ENCODE measurements around the gene PALD1.

PALD1 gene
- 0 to 0.88 (median 0.44) reads per million in 4 experiments for total RNA-seq

DNA sequence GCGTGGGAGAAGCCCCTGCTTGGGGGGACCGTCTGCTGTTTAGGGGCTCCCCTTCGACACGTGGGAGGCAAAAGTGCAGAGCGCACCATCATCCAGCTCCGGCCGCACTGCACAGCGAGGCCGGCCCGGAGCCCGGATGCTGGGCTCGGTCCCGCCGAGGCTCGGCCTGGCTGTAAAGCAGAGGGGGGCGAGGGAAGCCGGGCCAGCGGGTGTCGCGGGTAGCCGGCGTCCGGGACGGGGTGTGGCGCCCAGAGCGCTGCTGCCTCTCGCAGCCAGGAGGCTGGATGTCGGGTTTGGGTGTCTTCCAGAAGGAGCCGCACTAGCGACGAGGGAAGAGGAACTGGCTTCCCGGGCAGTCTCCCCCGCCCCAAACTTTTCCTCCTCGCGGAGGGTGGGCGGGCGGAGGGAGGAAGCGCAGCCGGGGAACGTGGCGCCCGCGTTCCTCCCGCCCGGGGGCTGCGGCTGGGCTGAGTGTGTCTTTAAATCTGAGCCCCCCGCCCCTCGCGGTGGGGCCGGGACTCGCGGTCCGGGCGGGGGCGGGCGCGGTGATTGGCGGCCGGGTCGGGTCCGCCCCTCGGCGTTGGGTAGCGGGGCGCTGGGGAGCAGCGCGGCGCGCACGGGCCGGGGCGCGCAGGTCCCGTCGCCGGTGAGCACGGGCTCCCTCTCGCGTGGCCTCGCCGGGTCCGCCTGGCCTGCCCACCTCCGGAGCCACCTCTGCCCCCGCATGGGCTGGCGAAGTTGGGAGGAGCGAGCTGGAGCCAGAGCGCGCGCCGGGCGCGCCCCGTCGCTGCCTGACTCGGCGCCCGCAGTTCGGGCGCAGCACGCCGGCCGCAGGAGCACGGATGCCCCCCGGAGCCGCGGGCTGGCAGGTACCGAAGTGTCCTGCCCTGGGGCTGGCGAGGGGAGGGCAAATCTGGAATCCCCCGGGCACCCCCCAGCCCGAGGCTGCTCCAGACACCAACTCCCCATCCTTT lies at the start of gene PALD1:
TSS of gene PALD1 (plus strand) at position 577 of the 974 bp plus-strand sequence. CDS start 47,185 bp downstream, outside the sequence.
- DNase-seq: no peak

DNA sequence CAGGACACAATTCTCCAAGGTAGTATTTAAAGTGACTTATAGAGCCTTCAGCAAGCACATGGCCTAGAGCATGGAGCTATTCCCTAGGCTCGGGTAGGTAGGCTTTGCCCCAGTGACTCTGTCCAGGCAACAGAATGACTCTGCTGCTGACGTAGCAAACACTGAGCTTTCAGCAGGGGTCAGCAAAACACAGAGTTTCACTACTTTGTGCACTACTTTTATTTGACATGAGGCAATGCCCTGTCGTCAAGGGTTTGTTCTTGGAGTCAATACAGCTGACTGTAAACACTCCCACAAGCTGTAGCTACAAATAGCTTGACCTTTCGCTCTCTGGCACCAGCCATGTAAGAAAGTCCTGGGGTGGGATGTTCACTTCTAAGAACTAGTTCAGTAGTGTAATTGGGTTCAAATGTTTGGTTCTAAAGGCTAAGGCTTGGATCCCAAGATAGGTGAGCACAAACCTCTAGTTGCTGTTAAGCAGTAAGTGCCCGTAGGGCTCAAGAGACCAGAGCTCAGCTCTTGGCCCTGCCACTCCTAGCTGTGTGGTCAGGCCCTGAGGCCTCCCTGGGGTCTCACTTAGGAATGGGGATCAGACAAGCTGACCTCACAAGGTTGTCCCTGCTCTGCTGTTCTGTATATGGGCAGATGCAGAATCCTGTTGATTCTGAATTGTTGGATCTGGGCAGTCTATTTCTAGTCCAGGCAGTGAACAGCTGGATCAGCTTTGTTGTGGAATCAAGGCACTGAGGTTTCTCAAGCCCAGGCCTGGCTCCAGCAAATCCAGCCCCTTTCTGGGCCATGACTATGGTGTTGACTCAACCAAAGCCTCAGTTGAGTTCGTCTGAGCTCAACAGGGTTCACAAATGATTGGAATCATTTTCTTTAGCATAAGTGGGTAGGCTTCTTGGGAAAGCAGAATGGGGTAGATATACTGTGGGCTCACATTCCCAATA lies 47.8 kb upstream of the PALD1 start:
- no peak for DNase-seq

GRCh38 chr10:70432101-70432500 lies 46.5 kb upstream of the PALD1 start:
- no peak for DNase-seq

- no peak for DNase-seq
Measured at GRCh38 chr10:70432561-70433263, 45.9 kb upstream of the PALD1 start.

DNA sequence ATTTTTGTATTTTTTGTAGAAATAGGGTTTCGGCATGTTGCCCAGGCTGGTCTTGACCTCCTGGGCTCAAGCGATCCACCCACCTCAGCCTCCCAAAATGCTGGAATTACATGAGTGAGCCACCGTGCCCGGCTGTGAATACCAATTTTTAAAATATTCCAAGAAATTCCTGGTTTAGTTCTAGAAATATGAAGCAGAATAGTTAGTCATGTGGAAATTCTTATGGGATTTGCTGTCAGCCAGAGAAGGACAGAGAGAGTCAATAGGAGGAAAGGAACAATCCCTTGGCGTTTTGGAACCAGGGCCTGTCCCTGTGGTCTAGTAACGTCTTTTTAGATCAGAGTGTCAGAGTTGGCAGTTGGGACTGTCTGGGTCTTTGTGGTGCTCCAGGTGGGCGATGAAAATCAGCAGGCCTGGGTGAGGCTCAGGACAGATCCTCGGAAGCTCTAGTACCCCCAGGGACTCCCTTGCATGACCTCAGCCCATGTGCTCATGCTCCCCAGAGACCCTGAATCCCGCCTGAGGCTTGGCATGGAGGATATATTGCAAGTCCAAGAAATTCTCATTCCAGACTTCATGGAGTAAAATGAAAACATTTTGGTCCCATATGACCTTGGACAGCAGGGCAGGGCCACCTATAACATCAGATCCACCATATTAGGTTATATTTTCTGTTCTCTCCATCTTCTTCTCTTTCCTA lies 44.8 kb upstream of the PALD1 start:
- DNase-seq: no peak

DNA sequence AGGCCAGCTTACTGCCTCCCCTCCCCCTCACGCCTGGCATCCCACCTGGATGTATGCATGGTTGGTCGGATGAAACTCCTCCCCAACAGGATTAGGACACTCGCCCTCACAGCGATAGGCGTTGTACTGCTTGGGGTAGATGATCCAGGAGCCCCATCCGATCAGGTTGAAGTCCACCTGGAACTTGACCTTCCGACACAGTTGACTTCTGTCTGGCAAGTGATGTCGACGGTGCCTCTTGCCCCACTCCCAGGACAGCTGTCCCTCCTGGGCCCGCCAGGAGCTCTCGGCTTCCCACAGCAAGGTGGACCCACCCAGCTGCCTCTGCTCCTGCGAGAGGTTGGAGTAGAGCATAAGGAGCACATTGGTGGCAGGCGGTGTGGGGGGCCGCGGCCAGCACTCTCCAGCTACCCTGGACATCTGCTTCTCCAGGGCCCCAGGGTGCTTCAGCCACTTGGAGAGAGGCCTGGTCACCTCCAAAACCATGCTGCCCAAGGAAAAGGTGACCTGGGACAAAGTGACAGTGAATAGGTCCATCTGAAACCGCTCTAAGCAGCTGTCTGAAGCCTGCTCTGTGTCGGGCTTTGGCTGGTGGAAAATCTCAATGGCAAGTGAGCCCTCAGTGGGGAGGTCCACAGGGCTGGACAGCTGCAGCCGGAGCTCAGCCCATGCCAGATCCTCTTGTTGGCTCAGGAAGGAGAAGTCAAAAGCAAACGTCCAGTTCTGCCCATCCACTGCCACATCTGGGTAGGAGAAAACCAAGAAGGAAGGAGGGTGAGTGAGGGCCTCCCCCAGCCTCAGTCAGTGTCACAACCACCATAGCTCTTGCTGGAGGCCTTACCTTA lies 43.1 kb upstream of the PALD1 start:
- DNase-seq: no peak

DNA sequence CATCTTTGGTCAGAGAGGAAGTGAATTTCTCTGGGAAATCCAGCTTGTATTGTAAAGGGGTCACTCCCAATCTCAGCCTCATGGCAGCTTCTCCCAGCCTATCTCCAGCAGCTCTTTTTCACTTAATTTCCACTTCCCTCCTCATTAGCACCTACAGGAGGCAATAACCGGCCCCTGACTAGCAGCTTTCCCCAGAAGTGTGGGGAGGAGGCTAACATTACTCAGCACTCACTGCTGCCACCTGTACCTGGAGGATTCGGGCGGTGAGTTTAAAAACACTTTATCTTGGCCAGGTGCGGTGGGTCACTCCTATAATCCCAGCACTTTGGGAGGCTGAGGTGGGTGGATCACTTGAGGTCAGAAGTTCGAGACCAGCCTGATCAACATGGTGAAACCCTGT lies 40.8 kb upstream of the PALD1 start:
- DNase-seq: no peak

- no peak for DNase-seq
Measured at GRCh38 chr10:70440296-70441160, 38.0 kb upstream of the PALD1 start.

GRCh38 chr10:70441161-70441894 lies 37.2 kb upstream of the PALD1 start, which contains the start of gene NODAL:
Gene NODAL, minus strand, starts transcription at chr10:70441681. Its CDS starts 14 bp downstream, at chr10:70441667.
- DNase-seq: no peak

DNA sequence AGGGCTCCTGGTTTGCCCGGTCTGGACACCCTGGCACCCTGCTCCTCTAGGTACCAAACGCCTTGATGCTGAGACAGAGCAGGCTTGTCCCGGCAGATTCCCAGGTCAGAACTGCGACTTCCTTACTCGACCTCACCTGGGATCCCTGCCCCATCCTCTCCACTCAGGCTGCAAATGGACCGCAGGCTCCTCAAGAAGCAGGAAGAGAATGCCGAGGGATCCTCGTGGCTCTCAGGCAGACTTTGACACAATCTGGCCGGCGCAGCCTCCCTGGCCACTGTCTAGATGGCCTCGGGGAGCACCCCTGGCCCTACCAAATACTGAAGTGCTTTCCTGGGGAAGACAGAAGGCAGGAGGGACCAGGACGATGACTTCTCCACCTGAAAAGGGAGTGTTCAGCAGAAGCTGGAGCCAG lies 36.7 kb upstream of the PALD1 start:
- no peak for DNase-seq

GRCh38 chr10:70442332-70442988 lies 36.1 kb upstream of the PALD1 start:
- no peak for DNase-seq

DNA sequence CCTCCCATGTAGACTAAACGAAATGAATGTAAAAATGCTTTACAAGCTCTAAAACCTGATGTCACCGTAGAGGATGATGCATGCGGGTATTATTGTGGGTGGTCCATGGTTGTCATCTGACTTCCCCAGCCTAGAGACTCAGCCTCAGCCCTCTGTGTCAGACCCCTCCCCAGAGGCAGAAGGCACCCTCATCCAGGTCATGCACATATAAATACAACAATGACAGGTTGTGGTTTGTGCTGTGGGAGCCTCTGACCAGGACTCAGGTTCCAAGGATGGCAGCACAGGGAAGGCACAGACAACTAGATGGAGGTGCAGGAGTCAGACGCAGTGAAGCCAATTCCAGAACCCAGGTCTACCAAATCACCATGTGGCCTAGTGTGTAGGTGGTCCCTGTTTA lies 33.8 kb upstream of the PALD1 start:
- no peak for DNase-seq

GRCh38 chr10:70445718-70446657 lies 32.6 kb upstream of the PALD1 start:
- no peak for DNase-seq

DNA sequence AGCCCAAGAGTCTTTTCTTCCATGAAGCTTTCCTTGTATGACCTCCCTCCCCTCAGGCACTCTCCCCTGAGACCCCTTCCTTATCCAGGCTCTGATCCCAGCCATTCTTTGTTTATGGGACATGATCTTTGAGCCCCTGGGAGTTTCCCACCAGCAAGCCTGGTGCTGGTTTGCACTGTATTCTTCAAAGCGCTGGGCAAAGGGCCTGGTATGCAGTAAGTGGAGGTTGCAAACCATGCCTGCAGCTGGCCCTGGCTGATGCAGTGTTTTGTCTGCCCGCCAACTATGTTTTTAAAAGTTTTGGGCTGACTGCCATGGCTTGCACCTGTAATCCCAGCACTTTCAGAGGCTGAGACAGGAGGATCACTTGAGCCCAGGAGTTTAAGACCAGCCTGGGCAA lies 30.3 kb upstream of the PALD1 start:
- no peak for DNase-seq

DNA sequence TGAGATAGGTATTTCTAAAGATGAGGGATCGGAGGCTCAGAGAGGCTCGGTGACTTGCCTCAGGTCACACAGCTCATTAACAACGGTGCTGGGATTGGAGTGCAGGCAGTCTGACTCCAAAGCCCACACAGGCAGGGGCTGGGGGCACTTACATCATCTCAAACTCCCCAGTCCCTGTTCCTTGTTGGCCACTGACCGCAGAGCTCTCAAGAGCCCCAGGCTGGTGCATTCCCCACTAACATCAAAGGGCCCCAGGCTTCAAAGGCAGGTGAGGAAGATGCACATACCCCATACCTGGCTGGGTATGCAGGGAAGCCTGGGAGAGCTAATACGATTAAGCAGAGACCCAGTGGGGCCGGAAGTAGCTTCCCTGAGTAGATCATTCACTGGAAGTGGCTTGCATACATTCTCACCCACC lies 23.3 kb upstream of the PALD1 start:
- no peak for DNase-seq

GRCh38 chr10:70456164-70456563 lies 22.4 kb upstream of the PALD1 start:
- DNase-seq: no peak

DNA sequence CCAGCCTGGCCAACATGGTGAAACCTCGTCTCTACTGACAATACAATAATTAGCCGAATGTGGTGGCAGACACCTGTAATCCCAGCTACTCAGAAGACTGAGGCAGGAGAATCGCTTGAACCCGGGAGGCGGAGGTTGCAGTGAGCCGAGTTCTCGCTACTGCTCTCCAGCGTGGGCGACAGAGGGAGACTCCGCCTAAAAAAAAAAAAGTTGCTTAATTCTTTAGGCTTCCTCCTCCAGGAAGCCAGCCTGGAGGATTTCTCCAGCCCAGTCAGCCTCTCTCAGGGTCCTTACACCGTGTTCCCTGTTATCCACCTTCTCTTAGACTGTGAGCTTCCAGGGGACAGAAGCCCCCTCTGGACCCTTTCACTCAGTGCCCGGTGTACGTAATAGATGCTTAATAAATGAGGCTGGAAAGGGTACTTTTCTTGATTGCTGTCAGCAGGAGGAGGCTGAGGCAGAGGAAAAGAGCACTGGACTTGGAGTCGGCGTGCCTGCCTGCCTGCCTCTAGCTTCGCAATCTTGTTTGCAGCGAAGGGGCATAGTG lies 20.7 kb upstream of the PALD1 start:
- no peak for DNase-seq
